ENCODE measurements around the gene MXRA8. TPM values are rescaled to one million over a fixed set of nuclear protein-coding genes. Genes with fewer than 3 reads are reported as not detected.
A peak's percentile ranks its signal among the peaks of the same experiment; 100 is the strongest.

Gene MXRA8
- total RNA-seq, 1 experiment from 2014 or later: 9.6 TPM

DNA sequence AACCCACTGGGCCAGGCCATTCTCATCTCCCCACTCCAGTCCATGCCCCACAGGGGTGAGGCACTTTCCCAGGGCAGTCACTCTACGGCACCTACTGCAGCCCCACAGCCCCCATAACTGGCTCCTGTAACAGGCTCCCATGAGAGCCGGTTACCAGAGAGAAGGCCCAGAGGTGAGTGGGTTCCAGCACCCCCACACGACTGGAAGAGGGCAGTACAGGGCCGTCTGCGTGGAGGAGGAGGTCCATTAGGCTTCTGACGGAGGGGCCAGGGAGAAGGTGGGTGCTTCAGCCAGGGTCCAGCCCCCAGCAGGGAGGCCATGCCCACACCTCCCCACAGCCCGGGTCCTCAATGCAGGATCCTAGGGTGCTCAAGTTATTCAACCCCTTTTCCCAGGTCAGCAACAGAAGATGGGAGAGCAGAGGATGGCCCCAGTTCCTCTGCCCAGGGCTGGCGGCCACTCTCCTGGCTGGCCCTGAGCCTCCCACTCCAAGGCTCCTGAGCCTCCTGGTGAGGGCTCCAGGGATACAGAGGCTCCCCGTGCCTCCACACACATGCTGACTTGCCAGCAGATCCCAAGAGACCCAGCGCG lies 52.2 kb downstream of the MXRA8 start:
- no peaks in the 10 kb centered on the region for H3K9me3 ChIP-seq (ENCODE audit: control insufficient read depth, low read depth, low read length)
- no peak overlapping the region for H2AK5ac ChIP-seq (ENCODE audit: insufficient read length, low read length)
- peaks cover 18 to 31% of the 10 kb centered on the region in 2 experiments for H3K4me1 Mint-ChIP-seq
- no peaks in the 10 kb centered on the region for H3K79me1 ChIP-seq (ENCODE audit: insufficient read depth, low read depth, low read length, poor library complexity, severe bottlenecking)
- H3K9me3 Mint-ChIP-seq: no peaks in the 10 kb centered on the region; a peak in 1 of 5 replicates
- H3K9ac ChIP-seq (ENCODE audit: extremely low read depth, insufficient read length, low read length): no peak overlapping the region
- TF ChIP-seq, protein P1, sequence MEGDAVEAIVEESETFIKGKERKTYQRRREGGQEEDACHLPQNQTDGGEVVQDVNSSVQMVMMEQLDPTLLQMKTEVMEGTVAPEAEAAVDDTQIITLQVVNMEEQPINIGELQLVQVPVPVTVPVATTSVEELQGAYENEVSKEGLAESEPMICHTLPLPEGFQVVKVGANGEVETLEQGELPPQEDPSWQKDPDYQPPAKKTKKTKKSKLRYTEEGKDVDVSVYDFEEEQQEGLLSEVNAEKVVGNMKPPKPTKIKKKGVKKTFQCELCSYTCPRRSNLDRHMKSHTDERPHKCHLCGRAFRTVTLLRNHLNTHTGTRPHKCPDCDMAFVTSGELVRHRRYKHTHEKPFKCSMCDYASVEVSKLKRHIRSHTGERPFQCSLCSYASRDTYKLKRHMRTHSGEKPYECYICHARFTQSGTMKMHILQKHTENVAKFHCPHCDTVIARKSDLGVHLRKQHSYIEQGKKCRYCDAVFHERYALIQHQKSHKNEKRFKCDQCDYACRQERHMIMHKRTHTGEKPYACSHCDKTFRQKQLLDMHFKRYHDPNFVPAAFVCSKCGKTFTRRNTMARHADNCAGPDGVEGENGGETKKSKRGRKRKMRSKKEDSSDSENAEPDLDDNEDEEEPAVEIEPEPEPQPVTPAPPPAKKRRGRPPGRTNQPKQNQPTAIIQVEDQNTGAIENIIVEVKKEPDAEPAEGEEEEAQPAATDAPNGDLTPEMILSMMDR (conservative IDR thresholded peaks at IDR 0.05): peak; percentile 32; the same call in 1 of the 3 replicates
- H2BK120ac ChIP-seq (ENCODE audit: low read depth, low read length, poor library complexity, severe bottlenecking): no peak overlapping the region
- no peak overlapping the region for H2AFZ ChIP-seq (ENCODE audit: low read length)
- H4K91ac ChIP-seq (ENCODE audit: insufficient read length, low read depth, low read length): no peak overlapping the region
- H3K27ac ChIP-seq (ENCODE audit: insufficient read length, low read depth, low read length): no peak overlapping the region
- H3K27me3 Mint-ChIP-seq (ENCODE audit: low read depth): peaks cover 3% of the 10 kb centered on the region; the same call in 1 of the 2 replicates
- no peak overlapping the region for H4K8ac ChIP-seq (replicated peaks; ENCODE audit: insufficient read length, low read depth, low read length)
- H3K18ac ChIP-seq (ENCODE audit: insufficient read length, low read depth, low read length): no peak overlapping the region
- no peak overlapping the region for H3T11ph ChIP-seq (ENCODE audit: low read length)
- no peak overlapping the region for H2BK20ac ChIP-seq (ENCODE audit: low read depth, low read length, poor library complexity, severe bottlenecking)
- peak; percentile 55 for DNase-seq
- H3K4me1 ChIP-seq (ENCODE audit: insufficient read depth, low read length): peaks cover 5% of the 10 kb centered on the region; the same call in 1 of the 2 replicates
- WGBS (ENCODE audit: extremely low coverage, insufficient read length, low lambda C conversion rate): no CpG with 5 or more reads among the region's 11 CpGs
- H3K27me3 ChIP-seq (ENCODE audit: insufficient read depth, low read length): no peaks in the 10 kb centered on the region
- H3K36me3 Mint-ChIP-seq (ENCODE audit: insufficient read depth in 1 of 3, low read depth in 3 of 3): peaks cover 0 to 7% (median 7%) of the 10 kb centered on the region in 3 experiments; a peak in 3 of 7 replicates
- H2BK15ac ChIP-seq (ENCODE audit: low read depth, low read length): no peak overlapping the region
- no peaks in the 10 kb centered on the region for H3K79me2 ChIP-seq (ENCODE audit: insufficient read depth, low read length)
- no peak overlapping the region for H3K4ac ChIP-seq (ENCODE audit: low read depth, low read length)
- H3K23ac ChIP-seq (ENCODE audit: insufficient read length, low read depth, low read length): no peak overlapping the region
- no peak overlapping the region for H3K14ac ChIP-seq (ENCODE audit: insufficient read depth, low read length)
- H3K56ac ChIP-seq (ENCODE audit: insufficient read length, low read depth, low read length): no peak overlapping the region
- H3K4me2 ChIP-seq (ENCODE audit: insufficient read depth, insufficient read length, low read length): peak overlapping the region; percentile 33
- H3K4me3 Mint-ChIP-seq: peak overlapping the region; percentile 74 to 86
- H3K27ac Mint-ChIP-seq: peak overlapping the region in 2 of 3 experiments; percentile 83 to 95; a peak in 3 of 7 replicates
- H4K20me1 ChIP-seq (ENCODE audit: control insufficient read depth, insufficient read depth, insufficient read length): no peaks in the 10 kb centered on the region
- H4K5ac ChIP-seq (ENCODE audit: insufficient read length, low read depth, low read length): no peak overlapping the region
- H2BK12ac ChIP-seq (ENCODE audit: insufficient read length, low read depth, low read length): no peak overlapping the region
- no peak overlapping the region for H2BK5ac ChIP-seq (ENCODE audit: insufficient read length, low read length)
- peaks cover 15% of the 10 kb centered on the region for H3K23me2 ChIP-seq (ENCODE audit: insufficient read length, low read depth, low read length, poor library complexity, severe bottlenecking)

Measured in H9 (cell line).